Renal pelvis (tissue), 12 donors: ENCODE measurements around the gene BBS12. TPM values are rescaled to one million over a fixed set of nuclear protein-coding genes. Genes with fewer than 3 reads are reported as not detected.

Experiments used
- DNase-seq: peaks from one replicate; pipeline ENCODE4 v3.0.0-alpha.2; 2013
- long read RNA-seq, 16 experiments: transcript quantifications; one replicate each; lab custom pipeline, GENCODE V29; 2026
- polyA plus RNA-seq, 3 donors: library from polyadenylated mRNA; unstranded; fragments of 120-200 nt; gene quantifications; one replicate each; pipeline ENCODE4 v1.2.1, GENCODE V29; 2013; ENCODE audit not compliant: insufficient read length in 3 of 3

The BBS12 gene
- 10 to 100 TPM; 13.3 to 15.7 (median 14.8) TPM for polyA plus RNA-seq
- long read RNA-seq, donor 1, partial matches to known transcripts: 0 of 3 reads
- long read RNA-seq, donor 1, other reads (novel, unspliced or antisense): 0 of 3 reads
- long read RNA-seq, donor 2, transcript BBS12-201 (2 exons, 3,244 nt): major isoform, 7 of 7 reads
- long read RNA-seq, donor 2, partial matches to known transcripts: 0 of 7 reads
- long read RNA-seq, donor 2, other reads (novel, unspliced or antisense): 0 of 7 reads
- long read RNA-seq, donor 3, transcript BBS12-201 (2 exons, 3,244 nt): major isoform, 10 of 10 reads
- long read RNA-seq, donor 3, partial matches to known transcripts: 0 of 10 reads
- long read RNA-seq, donor 3, other reads (novel, unspliced or antisense): 0 of 10 reads
- long read RNA-seq, donor 4, transcript BBS12-201 (2 exons, 3,244 nt): major isoform, 8 of 8 reads
- long read RNA-seq, donor 4, partial matches to known transcripts: 0 of 8 reads
- long read RNA-seq, donor 4, other reads (novel, unspliced or antisense): 0 of 8 reads
- long read RNA-seq, donor 5, partial matches to known transcripts: 0 of 2 reads
- long read RNA-seq, donor 5, other reads (novel, unspliced or antisense): 0 of 2 reads
- long read RNA-seq, donor 6, transcript BBS12-201 (2 exons, 3,244 nt): major isoform, 6 of 6 reads
- long read RNA-seq, donor 6, partial matches to known transcripts: 0 of 6 reads
- long read RNA-seq, donor 6, other reads (novel, unspliced or antisense): 0 of 6 reads
- long read RNA-seq, donor 7, transcript BBS12-201 (2 exons, 3,244 nt): major isoform, 5 of 5 reads
- long read RNA-seq, donor 7, partial matches to known transcripts: 0 of 5 reads
- long read RNA-seq, donor 7, other reads (novel, unspliced or antisense): 0 of 5 reads
- long read RNA-seq, donor 8: 0 reads
- long read RNA-seq, donor 9, transcript BBS12-201 (2 exons, 3,244 nt): major isoform, 8 of 8 reads
- long read RNA-seq, donor 9, partial matches to known transcripts: 0 of 8 reads
- long read RNA-seq, donor 9, other reads (novel, unspliced or antisense): 0 of 8 reads
- long read RNA-seq, donor 10, transcript BBS12-201 (2 exons, 3,244 nt): major isoform, 5 of 5 reads
- long read RNA-seq, donor 10, partial matches to known transcripts: 0 of 5 reads
- long read RNA-seq, donor 10, other reads (novel, unspliced or antisense): 0 of 5 reads
- long read RNA-seq, donor 11, transcript BBS12-201 (2 exons, 3,244 nt): major isoform, 5 of 5 reads
- long read RNA-seq, donor 11, partial matches to known transcripts: 0 of 5 reads
- long read RNA-seq, donor 11, other reads (novel, unspliced or antisense): 0 of 5 reads
- long read RNA-seq, donor 12, transcript BBS12-201 (2 exons, 3,244 nt): major isoform, 7 of 7 reads
- long read RNA-seq, donor 12, partial matches to known transcripts: 0 of 7 reads
- long read RNA-seq, donor 12, other reads (novel, unspliced or antisense): 0 of 7 reads
- long read RNA-seq, donor 13, partial matches to known transcripts: 0 of 2 reads
- long read RNA-seq, donor 13, other reads (novel, unspliced or antisense): 0 of 2 reads
- long read RNA-seq, donor 14, transcript BBS12-201 (2 exons, 3,244 nt): major isoform, 9 of 9 reads
- long read RNA-seq, donor 14, partial matches to known transcripts: 0 of 9 reads
- long read RNA-seq, donor 14, other reads (novel, unspliced or antisense): 0 of 9 reads
- long read RNA-seq, donor 15, transcript BBS12-201 (2 exons, 3,244 nt): major isoform, 6 of 6 reads
- long read RNA-seq, donor 15, partial matches to known transcripts: 0 of 6 reads
- long read RNA-seq, donor 15, other reads (novel, unspliced or antisense): 0 of 6 reads
- long read RNA-seq, donor 16, transcript BBS12-201 (2 exons, 3,244 nt): major isoform, 5 of 5 reads
- long read RNA-seq, donor 16, partial matches to known transcripts: 0 of 5 reads
- long read RNA-seq, donor 16, other reads (novel, unspliced or antisense): 0 of 5 reads

GRCh38 chr4:122732329-122733026, at the start of gene BBS12:
Gene BBS12, plus strand, starts transcription at chr4:122732704. Its CDS starts 9,189 bp downstream, at chr4:122741893.
- peak; percentile 100 for DNase-seq

GRCh38 chr4:122686691-122687090, 45.8 kb upstream of the BBS12 start:
- DNase-seq: no peak

GRCh38 chr4:122687531-122688061, 44.9 kb upstream of the BBS12 start:
- no peak for DNase-seq

GRCh38 chr4:122688529-122689140, 43.9 kb upstream of the BBS12 start:
- DNase-seq: no peak

- no peak for DNase-seq
Observed at GRCh38 chr4:122689972-122690371, 42.5 kb upstream of the BBS12 start.

GRCh38 chr4:122691988-122692387, 40.5 kb upstream of the BBS12 start:
- no peak for DNase-seq

- no peak for DNase-seq
Observed at GRCh38 chr4:122692641-122693520, 39.6 kb upstream of the BBS12 start.

GRCh38 chr4:122695226-122695625, 37.3 kb upstream of the BBS12 start:
- DNase-seq: no peak

- no peak for DNase-seq
Observed at GRCh38 chr4:122700178-122700725, 32.3 kb upstream of the BBS12 start.

GRCh38 chr4:122701061-122701460, 31.4 kb upstream of the BBS12 start:
- no peak for DNase-seq

- no peak for DNase-seq
Observed at GRCh38 chr4:122701965-122702364, 30.5 kb upstream of the BBS12 start.

GRCh38 chr4:122702939-122703338, 29.6 kb upstream of the BBS12 start:
- no peak for DNase-seq

GRCh38 chr4:122703868-122704267, 28.6 kb upstream of the BBS12 start:
- DNase-seq: no peak

GRCh38 chr4:122705009-122705408, 27.5 kb upstream of the BBS12 start:
- no peak for DNase-seq

- DNase-seq: no peak
Observed at GRCh38 chr4:122705547-122706117, 26.9 kb upstream of the BBS12 start.

GRCh38 chr4:122706511-122706910, 26.0 kb upstream of the BBS12 start:
- DNase-seq: no peak

GRCh38 chr4:122707497-122707896, 25.0 kb upstream of the BBS12 start:
- no peak for DNase-seq
